Left renal pelvis (tissue), 4 donors: ENCODE data around the gene SETD3. TPM values are rescaled to one million over a fixed set of nuclear protein-coding genes. Genes with fewer than 3 reads are reported as not detected.

Experiments used
- DNase-seq, 4 donors: peaks; one replicate each; pipeline ENCODE4 v3.0.0-alpha.2; 2013; ENCODE audit warnings: low read depth in 4 of 4, low spot score in 3 of 4
- polyA plus RNA-seq, 4 donors: library from polyadenylated mRNA; unstranded; fragments of 120-200 nt; gene quantifications; one replicate each; pipeline ENCODE4 v1.2.1, GENCODE V29; 2013; ENCODE audit not compliant: insufficient read length in 4 of 4

The SETD3 gene
- polyA plus RNA-seq, 4 donors, result 49.6 to 65.9 (median 64.0) TPM

- no peak for DNase-seq
Observed at GRCh38 chr14:99503848-99504453, 23.3 kb upstream of the SETD3 start.

DNA sequence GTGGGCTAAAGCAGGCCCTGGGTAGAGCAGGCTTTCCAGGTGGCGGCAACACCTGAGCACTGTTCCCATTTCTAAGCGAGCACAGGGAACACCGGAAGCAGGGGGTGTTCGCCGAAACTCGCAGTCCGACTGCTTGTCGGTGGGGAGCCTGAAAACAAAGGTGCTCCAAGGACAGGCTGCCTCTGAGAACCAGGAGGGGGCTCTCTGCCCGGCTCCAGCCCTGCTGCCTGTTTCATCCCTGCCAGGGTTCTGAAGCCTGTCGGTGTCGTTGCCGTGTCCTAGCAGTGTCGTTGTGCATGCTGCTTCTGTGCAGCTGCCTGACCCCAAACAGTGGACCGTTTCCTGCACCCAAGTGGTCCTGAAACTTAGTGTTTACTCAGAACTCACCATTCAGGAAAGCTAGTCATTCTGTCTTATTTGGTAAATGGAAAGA, 22.3 kb upstream of the SETD3 start:
- no peak for DNase-seq

GRCh38 chr14:99497894-99498293, 17.2 kb upstream of the SETD3 start:
- no peak for DNase-seq

DNA sequence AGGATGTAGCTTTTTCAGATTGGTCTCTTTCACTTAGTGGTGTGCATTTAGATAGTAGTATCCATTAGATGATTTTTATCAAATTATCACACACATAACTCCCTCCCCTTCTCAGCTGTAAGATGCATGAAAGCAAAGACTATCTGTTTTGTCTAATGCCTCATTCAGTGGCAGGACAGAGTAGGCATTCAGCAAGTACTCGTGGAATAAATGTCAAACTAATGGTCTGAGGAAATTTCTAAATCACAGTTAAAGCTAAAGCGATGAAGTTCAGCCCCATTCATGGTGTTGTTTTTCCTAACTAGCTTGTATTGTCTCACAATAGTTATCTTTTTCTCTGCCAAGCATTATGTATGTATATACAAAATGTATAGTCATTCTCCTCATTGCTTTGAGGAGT, 16.7 kb upstream of the SETD3 start:
- DNase-seq, result no peak

GRCh38 chr14:99484106-99484505, 3.4 kb upstream of the SETD3 start:
- no peak for DNase-seq

GRCh38 chr14:99481745-99482099, 1.1 kb upstream of the SETD3 start:
- peak in 1 of 4 donors; percentile 2 for DNase-seq

GRCh38 chr14:99480917-99481744, 472 bp upstream of the SETD3 start, which contains the start of gene CCNK:
Gene CCNK, plus strand, starts transcription at chr14:99481409. Its CDS starts 11,269 bp downstream, at chr14:99492678.
- peak; percentile 99 to 100 (median 100) for DNase-seq

- DNase-seq, result peak in 1 of 4 donors; percentile 14
Observed at GRCh38 chr14:99479160-99479905, 1.3 kb downstream of the SETD3 start.

DNA sequence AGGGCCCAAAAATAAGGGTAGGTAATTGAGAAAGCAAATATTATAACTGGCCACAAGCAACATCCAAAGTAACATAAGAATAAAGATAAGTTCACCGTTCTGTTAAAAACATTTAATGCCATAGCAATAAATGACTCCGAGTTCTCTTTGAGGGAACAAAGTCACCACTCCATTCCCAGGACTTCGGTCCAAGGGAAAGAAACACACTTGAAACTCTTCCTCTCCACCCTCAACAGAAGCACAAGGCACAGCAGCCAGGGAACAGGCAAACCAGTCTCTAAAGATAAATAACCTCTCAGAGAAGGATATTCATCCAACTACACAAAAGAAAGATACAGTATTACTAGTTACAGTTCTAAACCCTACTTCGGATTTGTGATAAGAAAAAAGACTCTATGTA, 2.5 kb downstream of the SETD3 start:
- DNase-seq, result no peak

DNA sequence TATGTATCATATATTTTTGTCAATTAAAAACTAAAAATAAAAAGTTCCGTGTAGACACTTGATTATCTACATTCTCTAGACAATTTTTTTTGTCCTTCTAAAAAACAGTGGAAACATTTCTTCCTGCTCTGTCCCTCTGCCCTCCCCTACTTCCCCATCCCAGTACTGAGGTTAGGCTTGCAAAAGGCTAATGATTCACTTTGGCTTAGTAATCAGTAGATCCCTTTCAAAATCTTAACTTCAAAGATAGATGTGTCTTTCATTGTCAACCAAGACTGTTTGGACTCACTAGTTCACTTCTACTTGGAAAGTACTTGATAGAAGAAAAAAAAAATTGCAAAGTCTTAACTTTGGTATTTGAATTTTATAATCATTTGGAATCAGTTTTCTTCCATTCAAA, 3.8 kb downstream of the SETD3 start:
- no peak for DNase-seq

DNA sequence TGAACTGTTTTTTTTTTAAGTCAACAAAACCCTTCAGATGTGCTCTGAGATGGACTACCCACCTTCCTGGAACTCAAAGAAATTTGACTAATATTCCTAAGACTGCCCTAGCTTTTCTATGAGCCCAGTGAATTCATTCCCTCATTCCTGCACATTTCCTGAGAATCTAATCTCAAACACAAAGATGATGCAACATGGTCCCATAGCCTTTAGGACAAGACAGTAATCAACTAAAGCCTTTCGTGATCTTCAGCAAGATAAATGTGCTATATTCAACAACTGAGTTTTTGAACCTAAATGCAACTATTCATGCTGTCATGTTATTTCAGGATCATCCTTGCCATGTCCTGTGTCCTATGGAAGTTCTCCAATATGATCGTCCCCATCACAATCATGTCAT, 5.0 kb downstream of the SETD3 start:
- no peak for DNase-seq

DNA sequence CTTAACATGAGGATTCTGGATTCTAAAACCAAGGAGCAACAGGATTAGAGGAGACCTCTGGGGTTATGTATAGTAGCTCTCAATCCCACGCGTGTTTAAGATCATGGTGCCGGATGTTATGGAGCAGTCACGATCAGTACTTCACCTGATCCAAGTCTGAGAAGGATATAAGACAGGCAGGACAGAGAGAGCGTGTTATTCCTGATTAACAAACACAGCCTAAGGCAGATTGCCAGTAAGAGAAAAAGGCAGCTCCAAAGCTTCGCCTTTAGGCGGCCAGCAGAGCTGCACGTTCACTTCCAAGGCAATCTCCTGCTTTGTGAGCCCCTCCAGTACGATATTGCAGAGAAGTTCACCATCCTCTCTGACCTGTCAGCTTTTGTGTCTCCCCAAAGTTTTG, 5.5 kb downstream of the SETD3 start:
- no peak for DNase-seq

- no peak for DNase-seq
Observed at GRCh38 chr14:99473458-99473857, 7.2 kb downstream of the SETD3 start.

DNA sequence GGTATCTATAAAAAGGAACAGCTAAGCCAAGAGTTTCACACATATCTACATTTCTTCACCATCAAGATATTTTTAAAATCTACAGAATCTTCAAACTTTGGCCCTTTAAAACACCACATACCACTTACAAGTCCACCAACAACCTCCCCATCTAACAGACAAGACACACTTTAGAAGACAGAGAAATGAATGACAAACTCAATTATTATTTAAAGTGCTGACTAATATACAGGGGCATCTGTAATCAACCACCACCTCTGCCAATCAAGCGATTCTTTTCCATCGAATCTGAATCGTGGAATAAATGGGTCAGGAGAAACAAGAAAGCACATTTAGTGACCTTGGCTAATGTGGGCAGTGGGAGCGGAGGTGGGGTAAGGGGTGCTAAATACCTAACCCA, 7.7 kb downstream of the SETD3 start:
- no peak for DNase-seq

GRCh38 chr14:99471731-99472130, 8.9 kb downstream of the SETD3 start:
- no peak for DNase-seq

DNA sequence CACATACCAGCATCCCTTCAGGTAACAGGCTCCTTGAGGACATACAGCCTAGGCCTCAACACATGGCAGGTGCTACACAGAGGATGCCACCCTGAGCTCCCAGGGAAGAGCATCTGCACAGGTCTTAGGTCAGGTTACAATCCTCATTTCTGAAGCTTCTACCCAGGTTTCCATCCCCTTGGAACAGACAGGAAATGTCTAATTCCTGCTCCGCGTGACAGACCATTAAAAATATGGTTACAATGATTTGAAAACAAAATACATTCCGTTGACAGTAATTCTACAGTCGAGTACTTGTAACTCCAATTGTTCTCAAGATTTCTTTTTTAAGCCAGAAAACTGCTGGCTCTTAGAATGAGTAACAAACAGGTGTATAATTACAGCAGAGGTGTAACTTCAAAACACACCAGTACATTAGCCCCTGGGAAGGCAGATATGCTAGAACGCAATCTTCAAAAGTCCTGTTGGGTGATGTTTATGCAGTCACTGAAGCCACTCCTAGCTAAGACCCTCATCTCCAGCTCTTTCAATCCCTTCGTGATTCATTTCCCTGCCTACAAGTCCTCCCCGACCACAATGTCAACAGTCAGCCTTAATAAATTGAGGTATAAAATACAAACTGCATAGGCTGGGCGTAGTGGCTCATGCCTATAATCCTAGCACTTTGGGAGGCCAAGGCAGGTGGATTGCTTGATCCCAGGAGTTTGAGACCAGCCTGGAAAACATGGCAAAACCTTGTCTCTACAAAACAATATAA, 11.6 kb downstream of the SETD3 start:
- no peak for DNase-seq

- no peak for DNase-seq
Observed at GRCh38 chr14:99468081-99468480, 12.6 kb downstream of the SETD3 start.

DNA sequence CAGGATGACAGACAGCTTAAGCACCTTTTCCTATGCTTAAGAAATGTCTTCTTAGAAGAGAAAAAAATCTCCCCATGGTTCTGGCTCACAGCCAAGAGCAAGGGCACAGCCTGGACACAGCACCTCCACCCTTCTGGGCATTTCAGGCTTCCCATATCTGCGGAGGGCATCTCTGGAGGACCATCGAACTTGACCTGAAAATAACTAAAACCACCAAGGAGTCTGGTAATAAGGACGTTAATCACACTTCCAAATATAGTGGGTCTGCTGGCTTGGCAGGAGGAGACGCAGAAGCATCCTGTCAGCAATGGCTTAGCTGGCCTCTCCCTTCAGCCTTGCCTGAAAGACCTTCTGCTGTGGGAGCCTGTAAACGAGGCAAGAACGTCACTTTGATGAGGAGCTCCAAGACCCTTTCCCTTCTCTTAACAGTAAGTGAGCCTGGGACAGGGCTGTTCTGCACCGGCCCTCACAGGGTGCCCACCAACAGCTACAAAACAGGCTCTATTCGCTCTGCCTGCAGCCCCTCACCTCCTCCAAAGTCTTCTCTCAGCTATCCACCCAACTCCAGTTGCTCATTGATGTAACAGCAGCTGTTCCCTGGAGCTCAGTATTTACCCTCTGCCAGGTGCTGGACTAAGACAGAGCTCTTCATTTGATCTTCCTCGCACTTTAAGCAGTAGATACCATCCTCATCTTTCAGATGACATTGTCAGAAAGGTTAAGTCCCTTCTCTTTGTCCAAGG, 13.2 kb downstream of the SETD3 start:
- no peak for DNase-seq

GRCh38 chr14:99466758-99467157, 13.9 kb downstream of the SETD3 start:
- DNase-seq, result no peak

- DNase-seq, result no peak
Observed at GRCh38 chr14:99465288-99465687, 15.4 kb downstream of the SETD3 start.
